NCI-H2196 (cell line): ENCODE measurements around the gene MRC2.

Source experiments
- DNase-seq: peaks from one replicate; lab custom pipeline; 2025; ENCODE audit not compliant: unreplicated experiment; lab: John Stamatoyannopoulos, UW

The MRC2 gene

GRCh38 chr17:62660629-62661118 lies 33.2 kb downstream of the MRC2 start:
- no peak for DNase-seq

GRCh38 chr17:62661337-62661736 lies 33.9 kb downstream of the MRC2 start:
- DNase-seq: no peak

GRCh38 chr17:62662855-62663254 lies 35.4 kb downstream of the MRC2 start:
- DNase-seq: no peak

GRCh38 chr17:62663304-62663703 lies 35.8 kb downstream of the MRC2 start:
- DNase-seq: no peak

- DNase-seq: no peak
Measured at GRCh38 chr17:62664336-62665120, 37.1 kb downstream of the MRC2 start.

- DNase-seq: no peak
Measured at GRCh38 chr17:62665599-62665998, 38.1 kb downstream of the MRC2 start.

- no peak for DNase-seq
Measured at GRCh38 chr17:62666061-62666800, 38.8 kb downstream of the MRC2 start.

- no peak for DNase-seq
Measured at GRCh38 chr17:62666801-62667591, 39.5 kb downstream of the MRC2 start.

GRCh38 chr17:62668091-62668804 lies 40.8 kb downstream of the MRC2 start:
- no peak for DNase-seq

GRCh38 chr17:62670202-62670821 lies 42.8 kb downstream of the MRC2 start:
- DNase-seq: no peak

GRCh38 chr17:62671553-62671952 lies 44.1 kb downstream of the MRC2 start:
- DNase-seq: peak; percentile 46

GRCh38 chr17:62672957-62673356 lies 45.5 kb downstream of the MRC2 start:
- no peak for DNase-seq

GRCh38 chr17:62673614-62674362 lies 46.3 kb downstream of the MRC2 start:
- no peak for DNase-seq

- no peak for DNase-seq
Measured at GRCh38 chr17:62674363-62674739, 46.9 kb downstream of the MRC2 start.

GRCh38 chr17:62674841-62675240 lies 47.4 kb downstream of the MRC2 start:
- no peak for DNase-seq

GRCh38 chr17:62675260-62675659 lies 47.8 kb downstream of the MRC2 start:
- no peak for DNase-seq

- DNase-seq: no peak
Measured at GRCh38 chr17:62675701-62676100, 48.2 kb downstream of the MRC2 start.

- no peak for DNase-seq
Measured at GRCh38 chr17:62676231-62676943, 48.9 kb downstream of the MRC2 start.

GRCh38 chr17:62676952-62677596 lies 49.6 kb downstream of the MRC2 start:
- DNase-seq: no peak
